GM18907 (cell line): ENCODE results near the gene VEPH1.

Source experiments
- ATAC-seq: cut with Tn5 transposase; IDR thresholded peaks from one replicate; pipeline ENCODE4 v1.9.1; 2021; ENCODE audit warnings: mild to moderate bottlenecking, moderate library complexity; ENCODE audit not compliant: unreplicated experiment

The VEPH1 gene

DNA sequence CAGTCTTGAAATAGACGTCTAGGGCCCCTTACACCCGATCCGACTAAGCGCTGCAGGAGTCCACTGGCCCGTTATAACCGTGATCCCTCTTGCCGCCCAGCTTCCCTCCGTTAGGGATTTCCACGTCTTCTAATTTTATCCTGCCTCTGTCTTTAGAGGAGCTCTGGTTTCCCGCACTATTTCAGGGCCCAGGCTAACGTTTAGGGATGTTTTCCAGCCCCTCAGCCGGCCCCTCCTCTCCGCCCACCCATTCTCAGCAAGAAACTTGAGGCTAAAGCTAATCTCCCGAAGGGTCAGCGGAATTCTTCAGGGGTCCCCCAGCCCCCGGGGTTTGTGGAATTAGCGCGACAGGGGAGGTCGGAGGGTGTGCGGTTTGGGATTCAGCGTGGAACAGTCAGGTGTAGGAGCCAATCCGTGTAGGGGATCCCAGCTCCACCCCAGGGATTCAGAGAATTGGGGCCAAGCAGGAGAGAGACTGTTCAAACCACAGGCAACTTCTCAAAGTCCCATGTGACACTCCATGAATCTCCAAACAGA, 65.0 kb downstream of the VEPH1 start:
- no peak for ATAC-seq

- no peak for ATAC-seq
Measured at GRCh38 chr3:157436583-157437291, 66.5 kb downstream of the VEPH1 start, which contains the start of gene PTX3. Gene PTX3, plus strand, starts transcription at chr3:157436850. Its CDS starts 84 bp downstream, at chr3:157436934.

GRCh38 chr3:157429708-157430107, 73.5 kb downstream of the VEPH1 start:
- no peak for ATAC-seq

DNA sequence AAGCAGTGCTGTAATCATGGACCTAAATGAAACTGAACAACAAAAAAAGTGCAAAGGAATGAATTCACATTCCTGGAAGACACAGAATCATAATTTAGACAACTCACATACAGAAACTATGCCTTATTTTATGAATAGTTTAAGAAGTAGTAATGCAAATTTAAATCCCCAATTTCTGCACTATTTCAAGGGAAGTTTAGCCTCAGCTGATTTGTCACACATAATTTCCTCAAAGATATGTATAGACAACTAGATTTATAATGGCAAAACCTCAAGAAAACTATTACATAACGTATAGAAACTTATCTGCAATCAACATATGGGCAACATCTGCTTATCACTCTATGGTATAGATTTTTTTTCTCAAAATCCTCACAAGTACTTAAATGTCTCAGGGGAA, 74.4 kb downstream of the VEPH1 start:
- ATAC-seq, result no peak

GRCh38 chr3:157427901-157428300, 75.3 kb downstream of the VEPH1 start:
- no peak for ATAC-seq

DNA sequence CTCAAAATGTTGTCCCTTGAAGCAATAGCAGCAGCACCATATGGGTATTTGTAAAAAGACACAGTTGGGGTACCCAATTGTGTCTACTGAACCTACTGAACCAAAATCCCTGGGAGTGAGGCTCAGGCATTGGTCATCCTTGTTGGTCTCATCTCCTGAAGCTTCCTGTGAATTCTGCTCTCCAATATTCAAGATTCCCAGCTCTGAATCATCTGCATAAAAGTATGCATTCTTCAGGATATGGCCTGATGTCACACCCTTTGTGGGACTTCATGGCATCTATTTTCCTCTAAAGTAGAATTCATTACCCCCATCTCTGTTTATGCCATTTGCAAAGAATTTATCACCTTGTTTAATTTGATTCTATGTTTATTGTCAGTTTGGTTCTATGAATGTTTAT, 79.9 kb downstream of the VEPH1 start:
- ATAC-seq, result no peak

DNA sequence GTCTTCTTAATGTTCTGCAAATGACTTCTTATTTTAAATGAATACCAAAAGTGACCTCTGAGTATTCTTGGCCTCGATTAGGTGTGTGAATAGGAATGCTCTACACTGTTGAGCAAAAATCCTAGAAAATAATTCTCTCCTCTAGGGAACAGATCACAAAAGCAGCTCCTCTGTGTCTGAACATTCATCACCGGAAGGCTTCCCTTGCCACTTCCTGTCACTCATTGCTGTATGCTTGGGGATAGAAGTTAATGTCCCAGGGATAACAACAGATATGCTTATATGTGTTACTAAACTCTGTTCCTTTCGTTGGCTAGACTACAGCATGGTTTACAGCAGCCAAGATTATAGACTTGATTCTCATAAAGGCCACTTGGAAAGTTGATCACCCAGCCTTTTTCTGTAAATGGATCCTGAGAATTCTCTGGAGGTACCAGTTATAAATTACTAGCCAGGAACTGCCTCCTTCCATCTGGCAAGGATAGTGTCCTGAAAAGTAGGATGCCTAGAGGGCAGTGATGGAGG, 82.5 kb downstream of the VEPH1 start:
- no peak for ATAC-seq

DNA sequence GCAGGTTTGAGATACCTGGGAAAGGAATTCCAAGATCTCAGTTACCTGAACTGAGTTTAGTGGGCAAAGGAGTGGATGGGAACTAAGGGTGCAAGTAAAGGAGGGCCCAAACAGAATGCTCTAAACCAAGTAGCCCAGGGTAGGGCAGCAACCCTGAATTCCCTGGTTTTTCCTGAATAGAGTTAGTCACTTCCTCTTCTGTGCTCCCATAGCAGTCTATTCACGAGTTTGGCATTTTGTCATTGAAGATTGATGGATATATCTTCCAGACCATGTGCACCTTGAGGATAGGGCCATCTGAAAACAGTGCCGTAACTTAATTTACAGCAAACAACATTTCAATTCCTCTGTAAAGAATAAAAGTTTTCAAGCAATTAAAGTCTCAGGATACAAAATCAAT, 85.1 kb downstream of the VEPH1 start:
- no peak for ATAC-seq

DNA sequence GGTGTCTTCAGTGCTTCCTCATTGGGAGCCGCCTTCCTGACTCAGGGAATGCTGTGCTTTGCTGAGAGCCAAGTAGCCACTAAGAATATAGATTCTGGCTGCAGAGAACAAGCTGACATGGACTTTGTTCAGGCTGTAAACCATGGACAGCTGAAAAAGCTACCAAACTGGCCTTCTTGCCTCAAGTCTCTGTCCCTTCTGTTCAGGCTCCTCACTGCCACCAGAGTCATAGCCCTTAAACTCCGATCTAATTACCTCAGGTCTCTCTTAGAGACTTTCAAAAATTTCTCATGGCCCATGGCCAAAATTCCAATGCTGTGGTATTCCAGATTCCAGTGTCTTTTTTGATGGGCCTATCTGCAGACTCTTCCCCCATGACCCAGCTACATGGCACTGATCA, 86.0 kb downstream of the VEPH1 start:
- ATAC-seq, result no peak

GRCh38 chr3:157416347-157417087, 86.7 kb downstream of the VEPH1 start:
- no peak for ATAC-seq

DNA sequence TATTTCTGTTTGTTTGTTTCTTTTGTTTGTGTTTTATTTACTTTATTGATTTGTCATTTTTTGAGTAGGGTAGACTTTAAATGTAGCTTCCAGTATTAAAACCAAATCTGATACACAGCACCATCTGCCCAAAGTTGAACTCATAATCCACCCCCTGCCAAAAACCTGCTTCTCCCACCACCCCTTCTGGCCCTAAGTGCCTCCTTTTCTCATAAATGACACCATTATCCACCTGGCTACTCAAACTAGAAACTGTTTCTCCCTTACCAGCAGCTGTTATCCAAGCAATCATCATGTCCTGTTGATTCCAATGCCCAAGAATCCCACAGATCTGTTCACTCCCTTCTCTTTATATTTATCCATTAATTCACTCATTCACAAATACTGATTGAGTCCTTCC, 88.4 kb downstream of the VEPH1 start:
- ATAC-seq, result no peak

DNA sequence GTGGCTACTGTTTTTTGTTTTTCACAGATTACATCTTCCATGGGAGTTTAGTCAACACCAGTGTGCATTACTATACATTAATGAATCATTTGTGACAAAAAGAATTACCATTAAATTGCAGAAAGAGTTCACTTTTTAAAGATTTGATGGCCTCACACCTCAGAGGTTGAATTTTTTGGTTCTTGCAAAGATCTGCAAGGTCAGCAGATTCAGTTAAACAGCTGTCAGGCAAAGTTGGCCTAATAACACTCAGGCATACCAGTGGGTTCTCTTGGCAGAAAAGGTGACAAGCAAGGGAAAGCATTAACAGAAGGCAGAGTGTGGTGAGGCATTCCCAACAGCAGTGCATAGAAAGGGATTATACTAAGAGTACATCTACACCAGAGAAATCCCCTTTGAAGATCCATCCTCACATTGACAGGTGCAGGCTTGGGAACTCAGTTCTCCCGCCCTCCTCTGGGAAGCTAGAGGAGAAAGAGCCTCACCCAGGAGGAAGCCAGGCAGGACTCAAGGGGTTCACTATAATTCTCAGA, 90.8 kb downstream of the VEPH1 start:
- no peak for ATAC-seq

- no peak for ATAC-seq
Measured at GRCh38 chr3:157410945-157411344, 92.3 kb downstream of the VEPH1 start.

DNA sequence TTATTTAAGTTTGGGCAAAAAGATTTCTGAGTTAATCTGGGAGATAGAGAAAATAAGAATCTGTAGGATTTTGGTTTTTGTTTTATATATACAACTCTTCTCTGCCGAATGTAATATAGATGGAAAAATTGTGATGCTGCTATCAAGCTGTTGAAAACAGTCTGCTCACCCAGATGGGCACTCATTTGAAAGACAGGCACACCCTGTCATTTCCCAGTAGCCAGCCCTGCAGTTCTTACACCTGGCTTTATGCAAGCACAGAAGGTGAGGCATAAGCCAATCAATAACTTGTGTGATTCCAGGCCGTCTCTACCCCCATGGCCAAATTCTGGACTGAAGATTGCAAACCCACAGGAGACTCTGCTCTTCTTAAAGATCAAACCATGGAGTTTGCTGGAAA, 93.7 kb downstream of the VEPH1 start:
- ATAC-seq, result no peak

- ATAC-seq, result no peak
Measured at GRCh38 chr3:157408499-157409149, 94.6 kb downstream of the VEPH1 start.

DNA sequence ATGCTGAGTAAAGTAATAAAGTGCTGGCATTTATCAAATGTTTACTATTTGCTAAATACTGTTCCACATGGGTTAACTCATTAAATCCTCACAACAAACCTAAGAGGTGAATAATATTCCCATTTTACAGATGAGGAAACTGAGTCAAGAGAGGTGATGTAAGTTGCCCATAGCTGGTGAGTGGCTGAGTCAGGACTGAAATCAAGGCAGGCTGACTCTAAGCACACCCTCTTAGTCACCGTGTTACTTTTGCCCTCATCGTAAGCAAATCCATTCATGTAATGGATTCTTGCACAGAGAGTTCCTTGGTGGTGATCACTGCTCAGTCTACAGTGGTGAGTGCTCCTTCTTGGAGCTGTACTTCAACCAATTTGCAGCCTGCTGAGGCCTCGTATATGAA, 95.4 kb downstream of the VEPH1 start:
- ATAC-seq, result no peak

DNA sequence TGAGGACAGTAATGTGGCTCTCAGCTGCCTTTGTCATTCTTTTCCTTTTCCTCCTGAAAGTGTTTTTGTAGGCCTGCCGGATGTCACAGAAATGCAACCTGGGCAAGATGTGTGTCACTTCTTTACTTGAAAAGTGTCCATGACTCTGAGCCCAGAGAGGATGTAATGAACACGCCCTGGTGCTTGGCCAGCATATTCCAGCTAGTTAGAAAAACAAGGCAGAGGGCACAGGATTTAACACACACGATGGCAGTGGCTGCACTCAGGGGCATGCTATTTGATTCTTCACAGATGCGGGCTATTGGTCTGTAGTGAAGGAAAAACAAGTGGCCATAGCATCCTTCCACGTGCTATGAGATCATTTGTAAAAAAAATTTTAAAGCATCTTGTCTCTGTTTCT, 96.8 kb downstream of the VEPH1 start:
- no peak for ATAC-seq

DNA sequence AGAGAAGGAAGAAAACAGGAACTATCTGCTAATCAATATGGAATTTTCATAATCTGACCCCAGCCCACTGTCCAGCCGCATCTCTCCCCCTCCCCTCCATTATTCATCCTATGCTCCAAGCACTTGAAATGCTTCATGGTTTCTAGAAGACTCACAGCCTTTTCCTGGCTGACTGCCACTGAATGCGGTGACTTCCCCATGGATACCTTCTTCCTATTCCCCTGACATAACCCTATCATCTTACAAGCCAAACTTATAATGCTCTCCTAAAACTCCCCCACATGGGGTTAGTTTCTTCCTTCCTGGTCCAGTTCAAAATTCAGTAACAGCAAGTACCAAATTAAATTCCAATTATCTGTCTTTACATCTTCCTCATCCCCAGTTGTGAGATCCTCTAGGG, 97.8 kb downstream of the VEPH1 start:
- no peak for ATAC-seq

DNA sequence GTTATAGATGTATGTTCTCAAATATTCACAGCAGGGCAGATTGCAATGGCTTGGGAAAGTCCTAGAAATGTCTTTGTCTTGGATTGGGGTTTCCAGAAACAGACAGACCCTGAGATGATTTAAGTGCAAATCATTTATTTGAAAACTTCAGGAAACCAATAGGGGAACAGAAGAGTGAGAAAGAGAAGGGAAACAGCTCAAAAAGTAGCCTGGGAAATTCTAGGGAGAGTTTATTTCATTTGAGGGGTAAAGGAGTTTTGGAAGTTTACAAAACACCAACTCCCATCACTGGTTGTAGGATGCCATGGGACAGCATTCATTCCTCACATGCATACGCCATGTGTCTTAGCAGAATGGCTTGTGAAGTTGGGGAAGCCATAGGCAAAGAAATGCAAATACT, 98.8 kb downstream of the VEPH1 start:
- ATAC-seq, result no peak

DNA sequence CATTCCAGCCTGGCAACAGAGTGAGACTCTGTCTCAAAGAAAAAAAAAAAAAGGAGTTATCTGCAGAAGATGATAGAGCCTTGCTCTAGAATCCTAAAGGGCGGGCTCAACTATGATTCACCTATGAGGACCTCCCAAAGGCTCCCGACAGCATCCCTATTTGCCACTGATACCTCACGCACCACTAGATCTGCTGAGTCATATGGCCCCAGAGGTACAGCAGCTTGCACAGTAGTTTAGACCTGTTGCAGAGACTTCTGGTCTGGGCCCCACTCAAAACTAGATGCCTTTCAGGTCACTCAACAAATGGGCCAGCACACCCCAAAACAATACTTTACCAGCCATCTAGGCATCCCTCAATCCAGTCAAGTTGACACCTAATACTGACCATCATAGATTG, 104.6 kb downstream of the VEPH1 start:
- ATAC-seq, result no peak

GRCh38 chr3:157394411-157394810, 108.8 kb downstream of the VEPH1 start:
- no peak for ATAC-seq
